Thyroid gland (tissue), 4 donors: ENCODE results near the gene CDH1.

Experiments
- POLR2A ChIP-seq, 2 donors: fragments of 450-650 bp; IDR thresholded peaks; one replicate each; pipeline ENCODE4 v1.6.1; 2017; ENCODE audit warnings: antibody characterized with exemption in 2 of 2, mild to moderate bottlenecking in 2 of 2, moderate library complexity in 1 of 2
- TF ChIP-seq, protein P1 (sequence below), 6 experiments: fragments of 200-600 bp in 3 of 6; fragments of 450-650 bp in 3 of 6; sonication (generic) in 3 of 6; IDR thresholded peaks; one replicate each; pipeline ENCODE4 v1.5.1; 2016 to 2019; ENCODE audit warnings: antibody characterized with exemption in 6 of 6, mild to moderate bottlenecking in 2 of 6, inconsistent platforms in 1 of 6, moderate library complexity in 1 of 6

DNA sequence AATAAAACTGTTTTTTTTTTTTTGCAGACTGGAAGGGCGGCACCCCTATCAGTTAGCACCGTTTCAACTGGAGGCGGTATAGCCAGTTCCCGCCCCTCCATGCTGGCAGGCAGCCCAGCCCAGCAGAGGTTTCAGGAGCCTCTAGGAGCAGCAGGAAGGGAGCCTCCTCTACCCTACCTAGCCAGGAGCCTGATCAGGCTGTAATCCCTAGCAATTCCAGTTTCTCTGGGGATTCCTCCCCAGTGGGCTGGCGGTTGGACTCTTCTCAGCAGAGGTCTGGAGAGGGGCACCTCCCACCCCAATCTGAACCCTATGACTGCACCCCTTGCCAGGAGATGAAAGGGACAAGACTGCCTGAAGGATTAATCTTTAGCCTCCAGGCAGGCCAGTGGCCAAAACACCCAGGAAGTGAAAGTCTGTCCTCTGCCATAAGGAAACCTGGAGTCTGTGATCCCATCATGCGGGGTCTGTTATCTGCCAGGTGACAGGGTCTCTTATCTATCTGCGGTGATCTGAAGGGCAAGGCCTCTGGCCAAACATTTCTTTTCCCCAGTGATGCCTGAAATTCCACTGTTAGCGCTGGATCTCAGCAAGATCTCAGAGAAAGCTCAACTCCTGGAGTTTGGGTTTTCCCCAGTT is 4.9 kb upstream of the CDH1 start:
- TF ChIP-seq, protein P1, sequence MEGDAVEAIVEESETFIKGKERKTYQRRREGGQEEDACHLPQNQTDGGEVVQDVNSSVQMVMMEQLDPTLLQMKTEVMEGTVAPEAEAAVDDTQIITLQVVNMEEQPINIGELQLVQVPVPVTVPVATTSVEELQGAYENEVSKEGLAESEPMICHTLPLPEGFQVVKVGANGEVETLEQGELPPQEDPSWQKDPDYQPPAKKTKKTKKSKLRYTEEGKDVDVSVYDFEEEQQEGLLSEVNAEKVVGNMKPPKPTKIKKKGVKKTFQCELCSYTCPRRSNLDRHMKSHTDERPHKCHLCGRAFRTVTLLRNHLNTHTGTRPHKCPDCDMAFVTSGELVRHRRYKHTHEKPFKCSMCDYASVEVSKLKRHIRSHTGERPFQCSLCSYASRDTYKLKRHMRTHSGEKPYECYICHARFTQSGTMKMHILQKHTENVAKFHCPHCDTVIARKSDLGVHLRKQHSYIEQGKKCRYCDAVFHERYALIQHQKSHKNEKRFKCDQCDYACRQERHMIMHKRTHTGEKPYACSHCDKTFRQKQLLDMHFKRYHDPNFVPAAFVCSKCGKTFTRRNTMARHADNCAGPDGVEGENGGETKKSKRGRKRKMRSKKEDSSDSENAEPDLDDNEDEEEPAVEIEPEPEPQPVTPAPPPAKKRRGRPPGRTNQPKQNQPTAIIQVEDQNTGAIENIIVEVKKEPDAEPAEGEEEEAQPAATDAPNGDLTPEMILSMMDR (IDR thresholded peaks at IDR 0.05): no peak
- no peak for TF ChIP-seq POLR2A (IDR thresholded peaks at IDR 0.05)
